ENCODE results near the gene RTL10. TPM values are rescaled to one million over a fixed set of nuclear protein-coding genes. Genes with fewer than 3 reads are reported as not detected.

The RTL10 gene
- total and polyA plus RNA-seq, 2 of the 13 experiments (the other 11 are each of a cell fraction or from before 2014, with no cell fraction given) = 14.1 to 15.8 TPM

- no peak; the same call in 1 of the 2 replicates for TF ChIP-seq ZNF691 (CRISPR knock-in tag; IDR thresholded peaks at IDR 0.05; ENCODE audit: borderline replicate concordance, low read depth)
- TF ChIP-seq ZNF343 (CRISPR knock-in tag; IDR thresholded peaks at IDR 0.05) = no peak
- TF ChIP-seq ZNF773 (CRISPR knock-in tag; IDR thresholded peaks at IDR 0.05; ENCODE audit: borderline replicate concordance) = no peak
- no peak for TF ChIP-seq ZSCAN25 (CRISPR knock-in tag; IDR thresholded peaks at IDR 0.05)
- TF ChIP-seq, protein P1, sequence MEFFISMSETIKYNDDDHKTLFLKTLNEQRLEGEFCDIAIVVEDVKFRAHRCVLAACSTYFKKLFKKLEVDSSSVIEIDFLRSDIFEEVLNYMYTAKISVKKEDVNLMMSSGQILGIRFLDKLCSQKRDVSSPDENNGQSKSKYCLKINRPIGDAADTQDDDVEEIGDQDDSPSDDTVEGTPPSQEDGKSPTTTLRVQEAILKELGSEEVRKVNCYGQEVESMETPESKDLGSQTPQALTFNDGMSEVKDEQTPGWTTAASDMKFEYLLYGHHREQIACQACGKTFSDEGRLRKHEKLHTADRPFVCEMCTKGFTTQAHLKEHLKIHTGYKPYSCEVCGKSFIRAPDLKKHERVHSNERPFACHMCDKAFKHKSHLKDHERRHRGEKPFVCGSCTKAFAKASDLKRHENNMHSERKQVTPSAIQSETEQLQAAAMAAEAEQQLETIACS (CRISPR knock-in tag; IDR thresholded peaks at IDR 0.05) = no peak
- no peak for TF ChIP-seq ATF1 (CRISPR knock-in tag; IDR thresholded peaks at IDR 0.05)
- TF ChIP-seq ATRX (CRISPR knock-in tag; IDR thresholded peaks at IDR 0.05; ENCODE audit: borderline replicate concordance) = no peak
- TF ChIP-seq ZNF33A (CRISPR knock-in tag; IDR thresholded peaks at IDR 0.05; ENCODE audit: borderline replicate concordance) = 0 out of 2 replicates have a peak, but pooled peaks have one; percentile 41
- 0 out of 2 replicates have a peak, but pooled peaks have one; percentile 31 for TF ChIP-seq ZNF329 (CRISPR knock-in tag; IDR thresholded peaks at IDR 0.05; ENCODE audit: low read depth)
- no peak for TF ChIP-seq ZNF567 (CRISPR knock-in tag; IDR thresholded peaks at IDR 0.05; ENCODE audit: borderline replicate concordance)
- TF ChIP-seq, protein P2, sequence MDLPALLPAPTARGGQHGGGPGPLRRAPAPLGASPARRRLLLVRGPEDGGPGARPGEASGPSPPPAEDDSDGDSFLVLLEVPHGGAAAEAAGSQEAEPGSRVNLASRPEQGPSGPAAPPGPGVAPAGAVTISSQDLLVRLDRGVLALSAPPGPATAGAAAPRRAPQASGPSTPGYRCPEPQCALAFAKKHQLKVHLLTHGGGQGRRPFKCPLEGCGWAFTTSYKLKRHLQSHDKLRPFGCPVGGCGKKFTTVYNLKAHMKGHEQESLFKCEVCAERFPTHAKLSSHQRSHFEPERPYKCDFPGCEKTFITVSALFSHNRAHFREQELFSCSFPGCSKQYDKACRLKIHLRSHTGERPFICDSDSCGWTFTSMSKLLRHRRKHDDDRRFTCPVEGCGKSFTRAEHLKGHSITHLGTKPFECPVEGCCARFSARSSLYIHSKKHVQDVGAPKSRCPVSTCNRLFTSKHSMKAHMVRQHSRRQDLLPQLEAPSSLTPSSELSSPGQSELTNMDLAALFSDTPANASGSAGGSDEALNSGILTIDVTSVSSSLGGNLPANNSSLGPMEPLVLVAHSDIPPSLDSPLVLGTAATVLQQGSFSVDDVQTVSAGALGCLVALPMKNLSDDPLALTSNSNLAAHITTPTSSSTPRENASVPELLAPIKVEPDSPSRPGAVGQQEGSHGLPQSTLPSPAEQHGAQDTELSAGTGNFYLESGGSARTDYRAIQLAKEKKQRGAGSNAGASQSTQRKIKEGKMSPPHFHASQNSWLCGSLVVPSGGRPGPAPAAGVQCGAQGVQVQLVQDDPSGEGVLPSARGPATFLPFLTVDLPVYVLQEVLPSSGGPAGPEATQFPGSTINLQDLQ (CRISPR knock-in tag; IDR thresholded peaks at IDR 0.05) = no peak
- TF ChIP-seq ZNF549 (CRISPR knock-in tag; IDR thresholded peaks at IDR 0.05) = no peak
- no peak for TF ChIP-seq TBL1XR1 (IDR thresholded peaks at IDR 0.05; ENCODE audit: borderline replicate concordance, low read length, partially characterized antibody)
- no peak for TF ChIP-seq USF2 (IDR thresholded peaks at IDR 0.05; ENCODE audit: low read depth, low read length)
- no peak for TF ChIP-seq USF2 (CRISPR knock-in tag; IDR thresholded peaks at IDR 0.05; ENCODE audit: borderline replicate concordance)
- TF ChIP-seq, protein P3, sequence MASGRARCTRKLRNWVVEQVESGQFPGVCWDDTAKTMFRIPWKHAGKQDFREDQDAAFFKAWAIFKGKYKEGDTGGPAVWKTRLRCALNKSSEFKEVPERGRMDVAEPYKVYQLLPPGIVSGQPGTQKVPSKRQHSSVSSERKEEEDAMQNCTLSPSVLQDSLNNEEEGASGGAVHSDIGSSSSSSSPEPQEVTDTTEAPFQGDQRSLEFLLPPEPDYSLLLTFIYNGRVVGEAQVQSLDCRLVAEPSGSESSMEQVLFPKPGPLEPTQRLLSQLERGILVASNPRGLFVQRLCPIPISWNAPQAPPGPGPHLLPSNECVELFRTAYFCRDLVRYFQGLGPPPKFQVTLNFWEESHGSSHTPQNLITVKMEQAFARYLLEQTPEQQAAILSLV (CRISPR knock-in tag; IDR thresholded peaks at IDR 0.05; ENCODE audit: borderline replicate concordance) = no peak
- TF ChIP-seq, protein P4, sequence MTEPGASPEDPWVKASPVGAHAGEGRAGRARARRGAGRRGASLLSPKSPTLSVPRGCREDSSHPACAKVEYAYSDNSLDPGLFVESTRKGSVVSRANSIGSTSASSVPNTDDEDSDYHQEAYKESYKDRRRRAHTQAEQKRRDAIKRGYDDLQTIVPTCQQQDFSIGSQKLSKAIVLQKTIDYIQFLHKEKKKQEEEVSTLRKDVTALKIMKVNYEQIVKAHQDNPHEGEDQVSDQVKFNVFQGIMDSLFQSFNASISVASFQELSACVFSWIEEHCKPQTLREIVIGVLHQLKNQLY (CRISPR knock-in tag; IDR thresholded peaks at IDR 0.05) = peak; percentile 35; the same call in 1 of the 2 replicates
- 0 out of 2 replicates have a peak, but pooled peaks have one; percentile 38 for TF ChIP-seq ZNF598 (CRISPR knock-in tag; IDR thresholded peaks at IDR 0.05; ENCODE audit: borderline replicate concordance)
Measured at GRCh38 chr22:19898831-19899567, 44.3 kb upstream of the RTL10 start (continued).

Data from HepG2 (cell line).